SK-N-SH treated with all-trans-retinoic acid at 6 μM for 48 hours (cell line): ENCODE results near the gene CROT.

Source experiments
- CSRNP3 ChIP-seq: fragments of 250-450 bp; sonication (Bioruptor Pico); IDR thresholded peaks from 2 replicates; pipeline ENCODE4 v1.5.1; 2021; ENCODE audit warnings: mild to moderate bottlenecking, moderate library complexity
- SNAI2 ChIP-seq: fragments of 250-450 bp; sonication (Bioruptor Pico); IDR thresholded peaks from 2 replicates; pipeline ENCODE4 v1.5.0; 2020; ENCODE audit warnings: mild to moderate bottlenecking, moderate library complexity
- ZC3H10 ChIP-seq: fragments of 250-450 bp; sonication (Bioruptor Pico); IDR thresholded peaks from 2 replicates; pipeline ENCODE4 v1.5.1; 2021; ENCODE audit warnings: mild to moderate bottlenecking, moderate library complexity

GRCh38 chr7:87330942-87331341 lies 14.5 kb upstream of the CROT start:
- TF ChIP-seq SNAI2 (CRISPR knock-in tag): no peak
- no peak for TF ChIP-seq ZC3H10 (CRISPR knock-in tag)
- no peak for TF ChIP-seq CSRNP3 (CRISPR knock-in tag)
